PFSK-1 (cell line): ENCODE measurements around the gene ISM1.

Experiments
- POLR2AphosphoS5 ChIP-seq: IDR thresholded peaks from 2 replicates; pipeline ENCODE4 v1.6.1; 2012; ENCODE audit warnings: low read depth, mild to moderate bottlenecking, control low read depth, low read length, moderate library complexity
- REST ChIP-seq, 2 experiments: IDR thresholded peaks; 2 replicates each; pipeline versions ENCODE4 v1.6.1 to v1.8.0; 2011 to 2012; ENCODE audit warnings: low read depth in 2 of 2, low read length in 2 of 2, control low read depth in 1 of 2, inconsistent platforms in 1 of 2, mild to moderate bottlenecking in 1 of 2, moderate library complexity in 1 of 2; ENCODE audit not compliant: insufficient read depth in 1 of 2
- SIN3A ChIP-seq: IDR thresholded peaks from 2 replicates; pipeline ENCODE4 v1.6.1; 2012; ENCODE audit warnings: mild to moderate bottlenecking, low read length, moderate library complexity, borderline replicate concordance; ENCODE audit not compliant: insufficient read depth
- TAF1 ChIP-seq: IDR thresholded peaks from 2 replicates; pipeline ENCODE4 v1.6.1; 2012; ENCODE audit warnings: low read length, control low read depth, borderline replicate concordance; ENCODE audit not compliant: insufficient read depth

- TF ChIP-seq TAF1 (no peak), POLR2AphosphoS5 (no peak), SIN3A (no peak), REST (IDR thresholded peaks at IDR 0.05; ENCODE audit: insufficient read depth in 1 of 2, low read depth in 2 of 2, low read length in 2 of 2) (no peak)
Measured at GRCh38 chr20:13245250-13245723, 24.2 kb downstream of the ISM1 start.
